ENCODE results near the gene MINDY4.

The MINDY4 gene

DNA sequence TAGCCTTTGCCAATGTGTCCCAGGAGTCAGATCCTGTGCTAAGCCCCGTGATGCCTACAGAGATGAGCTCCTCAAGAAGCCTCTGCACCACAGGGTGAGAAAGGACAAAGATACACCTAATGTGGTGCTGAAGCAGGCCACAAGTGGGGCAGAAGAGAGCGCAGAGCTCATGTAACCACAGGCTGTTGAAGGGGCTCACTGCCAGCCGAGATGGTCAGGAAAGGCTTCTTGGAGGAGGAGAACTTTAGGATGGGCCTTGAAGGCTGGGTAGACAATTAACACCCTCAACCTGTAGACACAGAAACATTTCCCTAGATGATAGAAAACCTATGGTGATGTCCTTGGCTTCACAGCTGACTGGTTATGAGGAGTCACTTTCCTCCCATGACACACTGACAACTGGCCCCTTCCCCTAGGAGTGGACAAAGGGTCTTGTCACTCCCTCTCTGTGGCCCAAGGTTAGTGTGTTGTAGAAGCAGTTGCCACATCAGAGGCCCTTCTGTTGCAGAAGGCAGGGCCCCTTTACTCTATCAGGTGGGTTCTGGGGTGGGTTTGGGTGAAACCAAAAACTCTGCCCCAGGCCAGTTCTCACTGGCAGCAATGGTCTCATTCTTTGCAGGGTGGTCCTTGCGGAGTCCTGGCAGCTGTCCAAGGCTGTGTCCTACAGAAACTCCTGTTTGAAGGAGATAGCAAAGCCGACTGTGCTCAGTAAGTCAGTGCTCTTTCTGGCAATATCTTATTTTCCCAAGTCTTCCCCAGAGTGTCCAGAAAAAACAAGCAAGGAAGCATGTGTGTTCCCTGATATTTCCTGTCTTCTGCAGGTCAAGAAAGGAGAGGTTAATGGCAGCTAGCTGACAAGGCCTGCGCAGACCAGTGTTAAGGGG lies 69.2 kb downstream of the MINDY4 start:
- no peak for DNase-seq

DNA sequence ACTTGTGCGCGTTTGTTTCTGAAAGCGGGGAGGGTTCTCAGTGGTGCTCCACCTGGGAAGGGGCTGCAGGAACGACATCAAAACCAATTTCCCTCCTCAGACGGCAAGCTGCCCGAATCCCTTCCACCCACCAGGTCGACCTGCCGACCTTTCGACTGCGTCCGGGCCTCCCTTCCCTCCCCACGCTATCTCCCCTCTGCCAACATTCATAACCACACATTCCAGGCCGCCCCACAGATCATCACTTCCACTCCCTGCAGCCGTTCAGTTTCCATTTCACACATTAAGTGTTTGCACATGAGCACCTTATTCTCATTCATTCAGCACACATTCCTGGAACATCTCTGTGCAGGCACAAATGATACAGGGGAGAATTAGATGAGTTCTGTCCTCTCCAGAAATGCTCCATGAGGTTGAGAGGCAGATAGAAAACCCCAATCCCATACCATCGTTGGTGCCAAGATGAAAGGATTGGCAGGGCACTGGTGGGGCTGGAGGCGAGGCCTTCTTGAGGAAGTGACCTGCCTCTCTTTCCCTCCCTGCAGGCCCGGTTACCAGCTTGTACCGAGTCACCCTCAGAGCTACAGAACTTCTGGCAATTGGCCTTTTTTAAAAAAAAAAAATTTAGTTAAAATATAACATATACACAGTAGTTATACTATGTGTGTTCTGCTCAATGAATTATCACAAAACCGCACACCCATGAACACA lies 70.0 kb downstream of the MINDY4 start:
- no peak for DNase-seq

DNA sequence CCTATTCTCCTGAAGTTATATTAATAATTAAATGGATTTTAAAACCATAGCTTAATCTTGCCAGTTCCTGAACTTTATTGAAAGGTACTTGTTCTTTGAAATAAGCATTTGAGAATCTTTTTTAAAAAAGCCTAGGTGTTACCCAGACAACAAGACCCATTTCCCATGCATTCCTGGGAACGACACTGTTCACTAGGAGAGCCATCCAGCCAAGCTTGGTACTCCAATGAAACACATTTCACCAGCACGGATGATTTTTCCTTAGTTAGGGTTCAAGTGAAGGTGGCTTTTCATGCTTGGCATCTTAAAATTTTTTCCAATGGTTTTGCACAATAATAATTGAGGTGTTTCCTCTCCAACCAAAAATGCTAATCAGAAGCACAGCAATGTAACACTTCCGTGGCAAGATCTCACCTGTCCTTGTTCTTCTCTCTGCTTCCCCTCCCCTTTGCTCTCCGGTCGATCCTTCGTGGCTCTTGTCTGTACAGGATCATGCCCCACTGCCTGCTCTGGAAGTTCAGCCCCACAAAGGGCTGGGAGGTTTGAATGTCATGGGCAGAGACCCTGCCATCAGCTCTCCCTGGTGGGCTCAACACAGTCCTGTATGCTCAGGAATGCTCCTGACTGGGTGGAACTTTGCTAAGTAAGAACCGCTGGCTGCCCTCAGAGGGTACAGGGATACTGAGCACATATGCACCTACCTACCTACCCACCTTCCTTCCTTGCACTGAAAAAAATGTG lies 70.8 kb downstream of the MINDY4 start:
- DNase-seq = no peak

- no peak for DNase-seq
Measured at GRCh38 chr7:30842542-30843451, 71.6 kb downstream of the MINDY4 start.

DNA sequence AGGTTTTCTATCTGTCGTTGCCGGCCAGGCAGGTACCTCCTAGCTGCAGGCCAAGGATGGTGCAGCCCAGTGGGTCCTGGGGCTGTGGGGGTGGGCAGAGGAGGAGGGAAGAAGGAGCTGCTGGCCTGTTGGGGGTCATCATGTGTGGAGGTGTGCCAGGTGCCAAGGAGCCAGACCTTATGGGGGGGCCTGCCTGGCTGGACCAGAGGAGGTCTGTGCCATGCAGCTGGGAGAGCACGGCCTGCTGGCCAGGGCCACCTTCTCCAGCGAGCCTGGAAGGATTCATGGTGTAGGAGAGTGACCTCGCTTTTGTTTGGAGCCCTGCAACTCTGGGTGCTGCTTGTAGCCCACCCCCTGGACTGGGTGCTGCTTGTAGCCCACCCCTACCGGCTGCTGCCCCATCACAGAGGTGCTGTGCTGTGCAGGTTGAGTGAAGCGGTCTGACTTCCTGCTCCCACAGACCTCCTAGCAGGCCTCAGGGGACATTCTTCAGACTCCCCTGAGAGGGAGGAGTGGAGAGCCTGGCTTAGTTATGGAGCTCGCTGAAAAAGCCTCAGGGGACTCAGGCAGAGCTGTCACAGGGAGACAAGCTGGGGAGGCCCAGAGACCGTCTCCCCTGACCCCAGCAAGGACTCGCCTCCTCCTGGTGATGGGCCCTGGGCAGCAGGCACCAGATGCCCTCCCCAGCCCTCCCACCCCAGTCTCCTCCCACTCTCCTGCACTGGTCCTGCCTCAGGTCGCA lies 72.7 kb downstream of the MINDY4 start:
- no peak for DNase-seq

GRCh38 chr7:30844483-30844874 lies 73.3 kb downstream of the MINDY4 start:
- no peak for DNase-seq

- DNase-seq = no peak
Measured at GRCh38 chr7:30844916-30845315, 73.7 kb downstream of the MINDY4 start.

- DNase-seq = no peak
Measured at GRCh38 chr7:30845426-30846135, 74.4 kb downstream of the MINDY4 start.

GRCh38 chr7:30846378-30846777 lies 75.2 kb downstream of the MINDY4 start:
- DNase-seq = no peak

GRCh38 chr7:30848121-30848855 lies 77.1 kb downstream of the MINDY4 start:
- DNase-seq = no peak

GRCh38 chr7:30849565-30849964 lies 78.3 kb downstream of the MINDY4 start:
- no peak for DNase-seq

- no peak for DNase-seq
Measured at GRCh38 chr7:30850426-30850825, 79.2 kb downstream of the MINDY4 start.

GRCh38 chr7:30851651-30852307 lies 80.6 kb downstream of the MINDY4 start:
- no peak for DNase-seq

DNA sequence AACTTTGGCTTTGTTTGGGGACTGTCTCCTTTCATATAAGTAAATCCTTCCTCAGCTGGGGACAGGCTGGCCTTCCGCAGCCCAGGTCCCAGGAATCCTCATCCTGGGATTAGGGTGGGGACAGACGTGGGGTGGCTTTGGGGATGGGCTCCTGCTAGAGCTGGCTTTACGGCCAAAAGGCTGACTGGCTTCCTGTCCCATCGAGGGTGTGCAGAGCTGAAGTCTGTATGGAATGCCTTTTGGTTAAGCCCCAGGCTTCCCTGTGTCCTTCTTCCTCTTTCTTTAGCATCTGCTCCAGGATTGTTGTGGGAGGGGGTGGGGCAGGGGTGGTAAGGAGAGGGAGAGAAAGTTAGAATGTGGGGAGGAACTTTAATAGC lies 81.1 kb downstream of the MINDY4 start:
- no peak for DNase-seq

DNA sequence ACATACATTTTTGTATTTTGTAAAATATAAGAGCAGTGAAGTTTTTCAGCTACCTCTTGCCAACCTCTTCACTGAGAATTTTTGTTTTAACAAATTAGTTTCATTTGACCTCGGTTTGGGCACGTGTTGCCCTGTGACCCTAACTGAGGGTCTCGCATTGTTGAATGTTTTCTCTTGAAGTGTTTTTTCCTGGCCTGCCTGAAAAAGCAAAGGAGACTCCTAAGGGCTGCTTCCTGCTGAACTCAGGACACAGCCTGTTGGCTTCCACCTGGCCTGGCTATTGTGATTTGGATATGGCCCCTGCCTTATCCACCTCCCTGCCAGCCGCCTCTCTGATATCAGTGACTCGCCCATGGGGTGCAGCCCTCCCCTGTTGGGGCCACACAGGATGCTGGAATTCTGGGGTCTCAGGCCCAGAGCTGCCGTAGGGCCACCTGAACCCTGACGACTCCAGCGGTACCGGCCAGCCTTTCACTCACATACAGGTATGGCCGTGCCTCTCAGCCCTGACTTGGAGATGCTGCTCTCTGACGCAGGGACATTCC lies 81.6 kb downstream of the MINDY4 start:
- no peak for DNase-seq

DNA sequence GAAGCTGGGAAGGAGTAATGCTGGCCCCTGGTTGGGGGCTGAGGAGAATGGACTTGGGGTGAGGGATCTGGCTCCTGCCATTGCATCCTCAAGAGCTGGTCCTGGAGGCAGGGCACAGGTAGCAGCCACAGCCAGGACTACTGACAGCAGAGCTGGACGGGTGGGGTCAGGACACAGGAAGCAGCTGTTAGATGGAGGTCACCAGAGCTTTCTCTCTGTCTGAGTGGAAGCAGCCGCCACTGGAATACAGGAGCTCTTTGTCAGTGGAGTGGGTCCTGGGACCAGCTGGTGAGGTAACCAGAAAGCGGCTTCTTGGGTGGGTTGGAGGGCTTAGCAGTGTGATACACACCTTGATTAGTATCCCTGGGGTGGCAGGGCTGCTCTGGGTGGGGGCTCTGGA lies 82.4 kb downstream of the MINDY4 start:
- DNase-seq = no peak

DNA sequence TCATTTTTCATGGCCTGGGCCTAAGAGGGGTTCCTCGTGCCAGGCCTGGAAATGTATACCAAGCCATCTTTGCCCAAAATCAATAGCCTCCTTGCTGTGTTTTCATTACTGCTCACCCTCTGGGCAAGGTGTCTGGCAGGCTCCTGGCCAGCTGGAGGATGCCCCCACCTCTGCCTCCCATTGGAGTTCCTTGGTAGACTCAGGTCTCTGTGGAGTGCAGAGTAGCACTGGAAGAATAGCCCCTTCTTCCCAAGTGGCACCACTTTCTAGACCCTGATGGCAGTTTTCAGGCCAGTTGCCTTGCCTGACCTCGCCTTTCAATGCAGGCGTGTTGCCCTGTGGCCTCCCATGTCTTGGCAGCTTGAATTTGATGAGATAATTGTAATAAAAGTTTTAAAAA lies 84.7 kb downstream of the MINDY4 start:
- no peak for DNase-seq

GRCh38 chr7:30858576-30858975 lies 87.4 kb downstream of the MINDY4 start:
- no peak for DNase-seq

DNA sequence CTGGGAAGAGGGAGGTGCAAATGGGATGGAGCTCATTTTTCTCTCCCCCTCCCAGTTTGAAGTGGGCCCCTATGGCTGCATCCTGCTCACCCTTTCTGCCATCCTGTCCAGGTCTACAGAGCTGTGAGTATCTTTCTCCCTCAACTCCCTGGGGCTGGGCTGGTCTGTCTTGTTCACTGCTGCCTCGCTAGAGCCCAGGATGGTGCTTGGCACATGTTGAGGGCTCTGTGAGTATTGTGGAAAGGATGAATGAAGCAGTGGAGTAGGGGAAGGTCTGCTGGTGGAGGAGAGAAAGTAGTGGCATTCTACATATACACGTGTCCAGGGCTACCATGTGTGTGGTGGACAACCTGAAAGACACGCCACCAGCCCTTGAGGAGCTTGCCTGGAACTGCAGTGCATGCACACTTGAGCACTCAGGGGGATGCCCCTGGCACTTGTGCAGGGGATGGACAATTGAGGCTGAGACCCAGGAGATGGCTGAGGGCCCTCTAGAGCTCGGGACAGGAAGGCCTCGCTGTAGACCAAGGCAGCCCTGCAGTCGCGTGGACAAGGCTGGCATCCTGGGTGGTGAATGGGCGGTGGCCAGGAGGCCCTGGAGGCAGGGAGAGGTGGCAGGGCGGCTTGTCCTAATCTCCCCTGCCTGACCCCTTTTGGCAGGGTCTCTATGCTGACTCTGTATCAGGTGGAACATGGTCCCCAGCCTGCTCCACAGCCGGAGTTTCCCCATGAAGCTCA lies 88.2 kb downstream of the MINDY4 start:
- no peak for DNase-seq

All from activated CD4-positive, alpha-beta T cell treated with anti-CD3 and anti-CD28 coated beads, Interleukin-2, amount 50 U/mL, for 48 hours (primary cell).